Suprapubic skin (tissue), 3 donors: ENCODE measurements around the gene ARRDC4.

Experiments
- CTCF ChIP-seq, 2 donors: fragments of 200-600 bp in 1 of 2; fragments of 450-650 bp in 1 of 2; sonication (generic) in 1 of 2; IDR thresholded peaks; one replicate each; pipeline ENCODE4 v1.5.1; 2016 to 2019; ENCODE audit warnings: antibody characterized with exemption in 2 of 2, mild to moderate bottlenecking in 1 of 2, moderate library complexity in 1 of 2
- POLR2AphosphoS5 ChIP-seq, 3 donors: sonication (generic); formaldehyde crosslinking; IDR thresholded peaks; one replicate each; pipeline ENCODE4 v1.6.1; 2017; ENCODE audit warnings: antibody characterized with exemption in 3 of 3

- TF ChIP-seq POLR2AphosphoS5 (IDR thresholded peaks at IDR 0.05) (no peak), CTCF (IDR thresholded peaks at IDR 0.05) (no peak)
Observed at GRCh38 chr15:97966924-97967620, 6.6 kb downstream of the ARRDC4 start.
